ENCODE measurements around the gene TRIM65.
"Not testable (repeated sequence)": the region's sequence is repeated elsewhere in the genome, so short reads cannot be mapped to it uniquely, and the experiment has no call there.

TRIM65 gene

GRCh38 chr17:75874323-75875181, 22.2 kb downstream of the TRIM65 start:
- peak; percentile 10 for DNase-seq

DNA sequence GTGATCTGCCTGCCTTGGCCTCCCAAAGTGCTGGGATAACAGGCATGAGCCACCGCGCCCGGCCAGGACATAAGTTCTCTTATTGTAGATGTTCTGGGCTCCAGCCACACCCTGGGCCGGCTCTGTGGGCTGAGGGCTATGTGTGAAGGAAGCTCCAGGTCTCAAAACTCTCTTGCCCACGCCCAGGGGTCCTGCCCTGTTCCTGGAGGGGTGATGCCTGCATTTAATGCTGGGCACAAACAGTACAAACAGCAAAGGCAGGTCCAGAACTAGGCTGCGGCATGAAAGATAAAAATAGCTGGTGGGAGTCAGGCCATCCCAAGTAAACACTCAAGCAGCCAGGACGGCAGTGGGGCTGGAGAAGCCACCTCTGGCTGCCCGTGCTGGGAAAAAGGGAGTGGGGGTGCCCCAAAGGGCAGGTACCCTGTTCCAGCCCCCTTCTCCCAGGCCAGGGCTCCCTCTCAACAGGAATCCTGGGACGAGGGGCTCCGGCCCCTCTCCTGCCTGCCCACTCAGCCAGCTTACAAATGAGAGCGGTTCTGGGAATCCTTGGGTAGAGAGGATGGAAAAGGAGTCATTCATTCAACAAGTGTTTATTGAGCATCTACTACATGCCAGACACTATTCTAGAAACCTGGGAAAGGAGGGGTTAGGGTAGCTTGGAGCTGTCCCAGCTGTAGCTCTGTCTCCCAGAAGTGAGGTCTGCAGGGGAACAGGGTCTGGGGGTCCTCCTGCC, 23.0 kb downstream of the TRIM65 start:
- peak; percentile 3 for DNase-seq

GRCh38 chr17:75872434-75873351, 24.1 kb downstream of the TRIM65 start:
- peak; percentile 93 for DNase-seq

DNA sequence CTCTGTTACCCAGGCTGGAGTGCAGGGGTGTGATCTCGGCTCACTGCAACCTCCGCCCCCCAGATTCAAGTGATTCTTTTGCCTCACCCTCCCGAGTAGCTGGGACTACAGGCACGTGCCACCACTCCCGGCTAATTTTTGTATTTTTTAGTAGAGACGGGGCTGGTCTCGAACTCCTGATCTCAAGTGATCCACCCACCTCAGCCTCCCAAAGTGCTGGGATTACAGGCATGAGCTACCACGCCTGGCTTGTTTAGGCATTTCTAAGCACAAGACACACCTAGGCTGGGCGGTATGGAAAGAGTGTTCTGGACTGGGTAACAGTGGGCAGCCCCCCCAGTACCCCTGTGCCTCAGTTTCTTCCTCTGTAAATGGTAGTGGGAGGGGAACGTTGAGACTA, 26.5 kb downstream of the TRIM65 start:
- DNase-seq, result not testable (repeated sequence)

DNA sequence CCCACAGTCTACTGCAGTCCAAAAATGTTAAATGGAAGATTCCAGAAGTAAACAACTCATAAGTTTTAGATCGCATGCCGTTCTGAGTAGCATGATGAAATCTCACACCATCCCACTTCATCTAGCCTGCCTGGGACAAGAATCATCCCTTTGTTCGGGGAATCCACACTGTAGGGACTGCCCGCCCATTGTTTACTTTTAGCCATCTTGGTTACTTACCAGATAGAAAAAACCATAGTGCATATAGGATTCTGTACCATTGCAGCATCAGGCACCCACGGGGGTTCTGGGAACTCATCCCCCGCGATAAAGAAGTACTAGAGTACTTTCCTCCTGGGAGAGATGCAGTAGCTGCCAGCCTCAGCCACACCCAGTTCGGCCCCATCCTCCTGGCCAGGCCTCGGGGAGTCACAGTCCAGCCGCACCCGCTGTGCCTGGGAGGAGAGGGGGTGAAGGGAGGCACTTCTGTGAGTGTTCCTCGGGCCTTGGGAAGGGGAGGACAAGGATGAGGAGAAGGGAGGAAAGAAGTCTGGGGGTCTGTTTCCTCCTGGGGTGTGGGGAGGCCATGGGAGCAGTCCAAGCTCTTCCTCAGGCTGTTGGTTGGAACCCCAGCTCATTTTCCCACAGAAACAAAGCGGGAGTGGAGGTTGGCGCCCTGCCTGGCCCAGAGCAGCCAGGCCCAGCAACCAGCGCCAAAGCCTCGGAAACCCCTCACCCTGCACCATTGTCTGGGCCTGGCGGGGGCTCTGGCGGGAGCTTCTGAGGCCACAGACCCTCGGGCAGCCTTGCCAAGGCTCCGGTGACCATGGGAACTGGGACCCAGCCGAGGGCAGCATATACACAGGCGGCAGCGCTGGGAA, 27.2 kb downstream of the TRIM65 start:
- no peak for DNase-seq

- DNase-seq, result not testable (repeated sequence)
Observed at GRCh38 chr17:75868730-75869281, 27.9 kb downstream of the TRIM65 start.

DNA sequence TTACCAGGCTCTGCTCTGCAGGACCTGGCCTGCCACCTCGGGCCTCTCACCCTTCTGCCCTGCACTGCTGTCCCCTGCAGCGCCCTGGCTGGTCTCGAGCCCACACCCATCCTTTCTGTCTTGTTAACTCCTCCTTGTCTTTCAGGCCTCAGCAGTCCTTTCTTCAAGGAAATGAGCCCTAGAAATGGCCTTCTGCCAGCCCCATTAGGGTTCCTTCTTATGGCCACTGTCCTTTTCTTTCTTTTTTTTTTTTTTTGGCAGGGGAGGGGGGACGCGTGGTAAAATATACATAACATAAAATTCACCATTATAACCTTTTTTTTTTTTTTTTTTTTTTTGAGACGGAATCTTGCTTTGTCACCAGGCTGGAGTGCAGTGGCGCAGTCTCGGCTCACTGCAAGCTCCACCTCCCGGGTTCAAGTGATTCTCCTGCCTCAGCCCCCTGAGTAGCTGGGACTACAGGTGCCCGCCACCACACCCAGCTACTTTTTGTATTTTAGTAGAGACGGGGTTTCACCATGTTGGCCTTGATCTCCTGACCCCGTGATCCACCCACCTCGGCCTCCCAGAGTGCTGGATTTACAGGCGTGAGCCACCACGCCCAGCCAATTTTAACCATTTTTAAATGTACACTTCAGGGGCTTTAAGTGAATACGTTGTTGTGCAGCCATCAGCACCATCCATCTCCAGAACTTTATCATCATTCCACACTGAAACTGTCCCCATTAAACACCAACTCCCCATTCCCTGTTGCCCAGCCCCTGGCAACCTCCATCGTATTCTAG, 31.2 kb downstream of the TRIM65 start:
- DNase-seq, result peak; percentile 74

GRCh38 chr17:75864887-75865286, 31.9 kb downstream of the TRIM65 start:
- DNase-seq, result peak; percentile 72

DNA sequence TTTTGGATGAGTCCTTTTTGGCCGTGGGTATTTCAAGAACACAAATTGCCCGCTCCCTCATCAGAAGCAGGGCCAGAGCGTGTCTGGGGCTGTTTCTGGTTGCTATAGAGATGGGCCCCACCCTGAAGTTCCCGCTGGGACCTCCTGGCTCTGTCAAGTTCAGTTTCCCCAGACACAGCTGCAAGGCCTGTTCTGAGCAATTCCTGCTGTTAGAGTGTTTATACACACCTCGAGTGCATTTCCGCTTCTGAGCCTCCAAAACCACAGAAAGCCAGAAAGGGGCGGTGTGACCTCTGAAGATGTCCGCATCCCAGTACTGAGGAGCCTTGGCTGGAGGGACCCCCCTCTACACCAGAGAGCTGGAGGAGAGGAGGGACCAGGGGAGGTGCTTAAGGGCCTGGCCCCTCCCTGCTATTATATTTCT, 32.3 kb downstream of the TRIM65 start:
- peak; percentile 93 for DNase-seq

DNA sequence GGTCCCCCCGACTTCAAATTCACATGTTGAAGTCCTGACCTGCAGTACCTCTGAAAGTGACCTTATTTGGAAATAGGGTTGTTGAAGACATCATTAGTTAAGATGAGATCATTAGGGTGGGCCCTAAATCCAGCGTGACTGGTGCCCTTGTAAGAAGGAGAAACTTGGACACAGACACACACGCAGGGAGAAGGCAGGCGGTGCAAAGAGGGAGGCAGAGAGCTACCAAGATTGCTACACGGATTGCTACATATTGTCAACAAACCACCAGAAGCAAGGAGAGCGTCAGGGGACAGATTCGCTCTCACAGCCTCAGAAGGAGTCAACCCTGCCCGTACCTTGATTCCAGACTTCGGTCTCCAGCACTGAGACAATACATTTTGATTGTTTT, 34.8 kb downstream of the TRIM65 start:
- DNase-seq, result no peak

GRCh38 chr17:75859358-75859757, 37.4 kb downstream of the TRIM65 start:
- not testable (repeated sequence) for DNase-seq

DNA sequence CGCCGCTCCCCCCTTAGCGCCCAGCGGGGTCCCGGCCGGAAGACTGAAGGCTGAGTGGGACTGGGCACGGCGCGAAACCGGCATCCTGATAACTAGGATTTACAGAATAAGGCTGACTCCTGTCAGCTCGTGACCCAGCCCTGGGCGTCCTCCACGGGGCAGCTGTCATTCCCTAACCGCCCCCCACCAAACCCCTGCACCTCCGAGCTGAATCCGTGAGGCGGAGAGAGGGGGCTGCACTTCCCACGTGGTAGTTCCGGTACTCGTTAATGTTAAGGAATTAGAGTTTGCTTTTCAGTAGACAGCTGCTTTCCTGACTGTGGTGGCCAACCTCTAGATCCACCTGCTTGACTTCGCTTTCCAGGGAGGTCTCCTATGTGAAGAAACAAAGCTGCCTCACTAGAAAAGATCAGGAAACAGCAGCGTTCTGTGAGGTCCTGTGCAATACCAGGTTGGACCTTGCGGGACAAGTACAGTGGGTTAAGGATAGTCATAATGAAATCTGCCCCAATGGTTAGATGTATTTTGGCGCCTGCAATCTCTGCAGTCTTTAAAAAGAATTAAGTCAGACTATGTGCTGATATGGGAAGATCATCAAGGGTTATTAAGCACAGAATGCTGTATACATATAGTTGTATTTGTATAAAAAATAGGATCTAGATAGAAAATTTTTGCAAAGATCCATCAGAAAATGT, 40.5 kb downstream of the TRIM65 start:
- DNase-seq, result peak; percentile 66

- peak; percentile 98 for DNase-seq
Observed at GRCh38 chr17:75855310-75856061, 41.3 kb downstream of the TRIM65 start, which contains the start of gene WBP2. TSS of gene WBP2 (minus strand) at chr17:75855335. CDS start at chr17:75855297, 38 bp downstream.

DNA sequence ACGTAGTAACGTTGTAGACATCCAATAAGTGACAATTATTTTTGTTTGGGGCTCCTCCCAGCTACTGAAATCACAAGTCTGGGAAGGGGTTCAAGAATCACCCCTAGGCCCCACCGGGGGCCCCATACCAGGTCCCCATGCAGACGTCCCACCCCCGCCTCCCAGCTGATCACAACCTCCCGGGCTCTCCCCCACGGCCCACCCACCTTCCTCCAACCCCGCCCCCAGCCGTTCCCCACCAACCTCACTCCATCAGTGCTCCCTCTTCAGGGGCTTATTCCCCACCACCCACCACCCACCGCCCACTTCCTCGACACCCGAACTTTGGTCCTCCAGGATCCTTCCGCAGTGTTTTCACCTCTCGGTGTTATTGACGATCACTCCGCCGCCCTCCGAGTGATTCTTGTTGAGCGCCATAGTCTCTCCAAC, 41.9 kb downstream of the TRIM65 start:
- DNase-seq, result no peak

DNA sequence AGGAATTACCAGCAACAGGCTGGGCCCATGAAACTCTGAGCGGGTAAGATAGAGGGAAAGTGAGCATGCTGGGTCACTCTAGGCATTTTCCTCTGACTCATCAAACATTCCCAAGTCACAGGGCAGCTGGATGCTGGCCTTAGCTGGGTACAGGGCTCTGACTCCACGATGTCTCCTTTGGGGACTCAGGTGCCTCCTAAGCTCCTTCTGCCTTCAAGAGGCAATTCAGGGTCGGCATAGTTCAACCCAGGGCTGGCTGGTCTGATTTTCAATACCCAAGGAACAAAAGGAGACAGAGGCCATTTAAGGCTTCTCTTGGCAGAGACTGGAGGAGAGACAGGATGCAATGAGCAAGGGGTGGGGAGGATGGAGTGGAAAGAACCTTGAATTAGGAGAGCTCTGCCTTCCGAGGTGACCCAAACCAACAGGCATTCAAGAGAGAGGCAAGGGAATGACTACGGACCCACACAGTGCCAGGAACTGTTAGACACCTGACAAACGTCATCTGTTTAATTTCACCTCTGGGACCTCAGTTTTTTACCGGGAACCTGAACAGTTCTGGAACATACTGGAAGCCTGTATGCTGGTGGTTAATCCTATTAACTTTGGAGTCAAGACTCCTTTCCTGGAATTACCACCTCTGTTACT, 42.5 kb downstream of the TRIM65 start:
- no peak for DNase-seq

DNA sequence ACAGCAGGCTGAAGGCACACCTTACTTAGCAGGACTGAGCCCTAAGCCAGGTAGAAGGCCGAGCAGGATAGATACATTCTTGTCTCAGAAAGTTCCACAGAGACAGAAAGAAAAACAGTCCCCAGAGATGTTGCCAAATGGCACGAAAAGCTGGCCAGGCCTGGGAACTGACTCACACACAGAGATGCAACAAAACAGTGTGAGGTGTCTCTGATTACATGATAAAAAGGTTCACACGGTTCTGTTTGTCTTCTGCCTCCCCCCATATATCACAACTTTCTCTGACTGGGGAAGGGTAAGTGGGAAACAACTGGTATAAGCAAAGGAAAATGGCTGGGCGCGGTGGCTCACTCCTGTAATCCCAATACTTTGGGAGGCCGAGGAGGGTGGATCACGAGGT, 43.3 kb downstream of the TRIM65 start:
- no peak for DNase-seq

DNA sequence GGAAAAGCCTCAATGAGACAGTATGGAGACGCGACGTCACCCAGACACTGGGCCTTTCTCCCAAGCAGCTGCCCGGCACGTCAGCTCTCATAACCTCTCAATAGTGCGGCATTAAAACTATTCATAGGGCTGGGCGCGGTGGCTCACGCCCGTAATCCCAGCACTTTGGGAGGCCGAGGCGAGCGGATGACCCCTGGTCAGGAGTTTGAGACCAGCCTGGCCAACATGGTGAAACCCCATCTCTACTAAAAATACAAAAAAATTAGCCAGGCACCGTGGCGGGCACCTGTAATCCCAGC, 45.1 kb downstream of the TRIM65 start:
- DNase-seq, result not testable (repeated sequence)

DNA sequence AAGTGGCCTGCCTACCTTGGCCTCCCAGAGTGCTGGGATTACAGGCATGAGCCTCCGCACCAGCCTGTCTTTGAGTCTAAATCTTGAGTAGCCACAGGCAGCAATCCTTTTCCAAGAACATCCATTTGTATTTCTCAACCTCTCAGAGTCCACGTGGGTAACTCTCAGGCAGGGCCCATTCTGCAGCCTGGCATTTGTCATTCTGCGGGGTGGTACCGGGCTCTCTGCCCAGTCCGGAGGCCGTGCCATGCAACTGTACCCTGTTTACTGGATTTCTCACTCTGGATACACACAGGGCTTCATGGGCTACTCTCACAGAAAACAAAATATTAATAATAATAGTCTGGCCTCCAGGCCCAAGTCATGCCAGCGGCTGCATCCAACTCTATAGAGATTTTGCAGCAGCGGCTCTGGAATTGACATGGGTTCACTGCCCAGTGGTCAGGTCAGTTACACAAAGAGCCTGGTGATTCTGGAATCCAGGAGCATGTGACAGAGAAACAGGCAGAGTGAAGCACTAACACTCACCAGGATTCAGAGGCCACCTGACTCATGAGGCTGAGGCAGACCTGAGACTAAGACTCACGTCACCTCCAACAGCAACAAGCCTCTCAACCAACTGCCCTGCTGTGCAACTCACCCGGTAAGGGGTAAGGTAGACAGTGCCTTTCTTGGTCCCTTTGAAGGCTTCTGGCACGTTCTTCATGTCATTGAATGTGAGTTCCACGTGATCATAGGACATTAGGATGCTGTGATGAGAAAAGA, 45.6 kb downstream of the TRIM65 start:
- DNase-seq, result no peak
